Adrenal gland (tissue), 12 donors: Measurements from ENCODE around the gene CRYGA. TPM values are rescaled to one million over a fixed set of nuclear protein-coding genes. Genes with fewer than 3 reads are reported as not detected.

Experiments used
- DNase-seq, 7 donors: peaks; one replicate each; pipeline ENCODE4 v3.0.0-alpha.2; 2019 to 2020
- H3K27ac ChIP-seq, 5 donors: fragments of 200-600 bp; sonication (generic) in 4 of 5; 1 replicate in 3 of 5; 2 replicates in 2 of 5; pipeline versions ENCODE4 v1.5.1 to v1.8.0; 2016 to 2020; ENCODE audit warnings: mild to moderate bottlenecking in 1 of 5
- H3K27me3 ChIP-seq: fragments of 200-600 bp; 2 replicates; pipeline ENCODE4 v1.8.0; 2021
- H3K36me3 ChIP-seq, 2 donors: fragments of 200-600 bp; replicated peaks in 1 of 2; 1 replicate in 1 of 2; 2 replicates in 1 of 2; pipeline versions ENCODE4 v1.5.1 to v1.8.0; 2018 to 2022
- H3K4me1 ChIP-seq, 2 donors: fragments of 200-600 bp; replicated peaks in 1 of 2; 1 replicate in 1 of 2; 2 replicates in 1 of 2; pipeline versions ENCODE4 v1.5.1 to v1.8.0; 2018 to 2021
- H3K4me3 ChIP-seq, 4 donors: fragments of 200-600 bp; sonication (generic) in 3 of 4; one replicate each; pipeline ENCODE4 v1.5.1; 2016 to 2018
- H3K9me3 ChIP-seq, 3 donors: fragments of 200-600 bp; sonication (generic) in 1 of 3; replicated peaks in 1 of 3; 1 replicate in 2 of 3; 2 replicates in 1 of 3; pipeline versions ENCODE4 v1.5.1 to v1.8.0; 2016 to 2021
- CTCF ChIP-seq, 6 experiments: fragments of 450-650 bp in 4 of 6; fragments of 200-600 bp in 2 of 6; sonication (generic) in 1 of 6; IDR thresholded peaks; 1 replicate in 5 of 6; 2 replicates in 1 of 6; pipeline versions ENCODE4 v1.5.1 to v1.8.0; 2016 to 2021; ENCODE audit warnings: antibody characterized with exemption in 6 of 6, mild to moderate bottlenecking in 2 of 6, moderate library complexity in 1 of 6
- POLR2A ChIP-seq, 2 donors: fragments of 450-650 bp; IDR thresholded peaks; one replicate each; pipeline ENCODE4 v1.6.1; 2017; ENCODE audit warnings: antibody characterized with exemption in 2 of 2, mild to moderate bottlenecking in 2 of 2, moderate library complexity in 1 of 2
- WGBS, 4 donors: extraction: QIAGEN DNeasy Blood & Tissue Kit in 2 of 4; methylation state at CpG; one replicate each; pipeline versions ENCODE4 v1.1.5 to v1.1.7; 2013 to 2017; 5-methylcytosine and 5-hydroxymethylcytosine counted together
- intact Hi-C, 2 donors: fragments of 100-400 bp; cut with DNase I; formaldehyde crosslinking; loops; one replicate each; pipeline versions ENCODE4 v1.14.1 to v1.15.0; 2022 to 2023
- polyA plus RNA-seq, 3 donors: library from polyadenylated mRNA; stranded (reverse); fragments of 200-250 nt in 2 of 3; fragments of 350-450 nt in 1 of 3; fragmentation: Illumina TruSeq in 1 of 3; extraction: RNeasy Lipid Tissue Mini Kit (QIAGEN cat#74804) in 1 of 3; gene quantifications; one replicate each; pipeline ENCODE4 v1.2.3, GENCODE V29; 2013 to 2014
- total RNA-seq, 9 donors: library from RNA; depleted of rRNA in 4 of 9; stranded (reverse); fragments of >200 nt in 4 of 9; fragments of 120-200 nt in 1 of 9; fragmentation: NEBNext Ultra II Directional in 1 of 9; extraction: Animal tissue kit (Norgen Biotek cat#: 25700) in 1 of 9; gene quantifications; one replicate each; pipeline versions ENCODE4 v1.1.0 to v1.2.4, GENCODE V29; 2013 to 2023
- donor health status: healthy with polysubstance abuse.
- donor health status: Bipolar disorder and iron deficiency.
- donor health status: DM: yes; HTN: yes; CAD: no.
- donor health status: DM: no; HTN: no; CAD: no.
- donor health status: DM: no; HTN: no; CAD: no.
- donor health status: DM: yes; HTN: yes; CAD: no.

CRYGA gene
- total and polyA plus RNA-seq, 12 donors: not detected

- H3K36me3 ChIP-seq: no peaks in the 10 kb centered on the region
- 84 to 100% (median 91%) methylated on average over 1 to 2 of the region's 2 CpGs for WGBS, 4 donors
- H3K4me1 ChIP-seq: no peaks in the 10 kb centered on the region
- TF ChIP-seq CTCF (IDR thresholded peaks at IDR 0.05): no peak
- intact Hi-C loops: no loop called here
- H3K27me3 ChIP-seq: no peaks in the 10 kb centered on the region
- H3K27ac ChIP-seq: no peak overlapping the region
- no peaks in the 10 kb centered on the region for H3K9me3 ChIP-seq
- no peak for DNase-seq
- no peak overlapping the region for H3K4me3 ChIP-seq
These were observed 26.7 kb downstream of the CRYGA start for GRCh38 chr2:208136716-208137094.

- Histone ChIP-seq H3K27me3 (no peaks in the 10 kb centered on the region), H3K36me3 (no peaks in the 10 kb centered on the region), H3K9me3 (no peaks in the 10 kb centered on the region), H3K4me3 (no peak overlapping the region), H3K27ac (no peak overlapping the region), H3K4me1 (no peaks in the 10 kb centered on the region)
- DNase-seq: no peak
- intact Hi-C loops: no loop called here
- no peak for TF ChIP-seq CTCF (IDR thresholded peaks at IDR 0.05)
- TF ChIP-seq POLR2A (IDR thresholded peaks at IDR 0.05): no peak
- 85 to 88% (median 85%) methylated on average over 11 of the region's 11 CpGs for WGBS, 4 donors
These were observed 27.3 kb downstream of the CRYGA start for GRCh38 chr2:208135794-208136715.

GRCh38 chr2:208134928-208135586 is 28.3 kb downstream of the CRYGA start:
- DNase-seq: no peak
- H3K27me3 ChIP-seq: no peaks in the 10 kb centered on the region
- no peak overlapping the region for H3K4me3 ChIP-seq
- H3K36me3 ChIP-seq: no peaks in the 10 kb centered on the region
- no peak overlapping the region for H3K27ac ChIP-seq
- no peaks in the 10 kb centered on the region for H3K9me3 ChIP-seq
- no peaks in the 10 kb centered on the region for H3K4me1 ChIP-seq
- 43 to 51% (median 47%) methylated on average over 7 to 8 of the region's 8 CpGs for WGBS, 4 donors
- no peak for TF ChIP-seq CTCF (IDR thresholded peaks at IDR 0.05)
- no peak for TF ChIP-seq POLR2A (IDR thresholded peaks at IDR 0.05)
- intact Hi-C loops: no loop called here

- 83 to 87% (median 86%) methylated on average over 6 of the region's 6 CpGs for WGBS, 4 donors
- no peak overlapping the region for H3K27ac ChIP-seq
- DNase-seq: no peak
- no peaks in the 10 kb centered on the region for H3K9me3 ChIP-seq
- intact Hi-C loops: no loop called here
- no peaks in the 10 kb centered on the region for H3K4me1 ChIP-seq
- no peaks in the 10 kb centered on the region for H3K27me3 ChIP-seq
- no peak for TF ChIP-seq CTCF (IDR thresholded peaks at IDR 0.05)
- no peak for TF ChIP-seq POLR2A (IDR thresholded peaks at IDR 0.05)
- no peak overlapping the region for H3K4me3 ChIP-seq
- no peaks in the 10 kb centered on the region for H3K36me3 ChIP-seq
These were observed 32.7 kb downstream of the CRYGA start for GRCh38 chr2:208130712-208131110.
